Activated CD8-positive, alpha-beta memory T cell treated with anti-CD3 and anti-CD28 coated beads for 36 hours (primary cell): Measurements from ENCODE around the gene SLC7A7. TPM values are rescaled to one million over a fixed set of nuclear protein-coding genes. Genes with fewer than 3 reads are reported as not detected.

ENCODE experiments used
- CTCF ChIA-PET: fragments of 350-600 bp; sonication (Branson Sonifier 250); formaldehyde crosslinking; loops from one replicate; lab custom pipeline; 2021; ENCODE audit warnings: antibody characterized with exemption; lab: Charles Lee
- POLR2A ChIA-PET: fragments of 350-600 bp; sonication (Branson Sonifier 250); formaldehyde crosslinking; loops from one replicate; lab custom pipeline; 2021; ENCODE audit warnings: antibody characterized with exemption; lab: Charles Lee
- total RNA-seq, 2 experiments: library from RNA; stranded (reverse); gene quantifications; one replicate each; pipeline ENCODE4 v1.2.3, GENCODE V29; 2021

The SLC7A7 gene
- total RNA-seq, 2 experiments from 2014 or later, result 0.21 to 0.38 TPM

DNA sequence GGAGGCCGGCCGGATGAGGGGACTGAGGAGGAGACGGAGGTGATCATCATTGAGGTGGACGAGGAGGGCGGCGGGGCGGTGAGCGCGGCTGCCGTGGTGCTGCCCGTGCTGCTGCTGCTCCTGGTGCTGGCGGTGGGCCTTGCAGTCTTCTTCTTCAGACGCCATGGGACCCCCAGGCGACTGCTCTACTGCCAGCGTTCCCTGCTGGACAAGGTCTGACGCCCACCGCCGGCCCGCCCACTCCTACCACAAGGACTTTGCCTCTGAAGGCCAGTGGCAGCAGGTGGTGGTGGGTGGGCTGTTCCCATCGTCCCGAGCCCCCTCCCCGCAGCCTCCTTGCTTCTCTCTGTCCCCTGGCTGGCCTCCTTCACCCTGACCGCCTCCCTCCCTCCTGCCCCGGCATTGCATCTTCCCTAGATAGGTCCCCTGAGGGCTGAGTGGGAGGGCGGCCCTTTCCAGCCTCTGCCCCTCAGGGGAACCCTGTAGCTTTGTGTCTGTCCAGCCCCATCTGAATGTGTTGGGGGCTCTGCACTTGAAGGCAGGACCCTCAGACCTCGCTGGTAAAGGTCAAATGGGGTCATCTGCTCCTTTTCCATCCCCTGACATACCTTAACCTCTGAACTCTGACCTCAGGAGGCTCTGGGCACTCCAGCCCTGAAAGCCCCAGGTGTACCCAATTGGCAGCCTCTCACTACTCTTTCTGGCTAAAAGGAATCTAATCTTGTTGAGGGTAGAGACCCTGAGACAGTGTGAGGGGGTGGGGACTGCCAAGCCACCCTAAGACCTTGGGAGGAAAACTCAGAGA lies 30.8 kb upstream of the SLC7A7 start:
- POLR2A ChIA-PET, result no interaction called here

DNA sequence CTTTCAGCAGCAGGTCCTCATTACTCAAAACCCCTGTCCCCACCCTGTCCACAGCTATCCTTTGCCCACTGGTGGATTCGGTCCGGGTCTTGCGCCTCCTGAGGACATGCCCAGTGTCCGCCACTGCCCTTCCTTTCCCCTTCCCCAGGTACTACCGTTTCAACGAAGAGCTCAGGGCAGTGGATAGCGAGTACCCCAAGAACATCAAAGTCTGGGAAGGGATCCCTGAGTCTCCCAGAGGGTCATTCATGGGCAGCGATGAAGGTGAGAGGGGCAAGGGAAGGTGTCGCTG lies 29.8 kb upstream of the SLC7A7 start:
- CTCF ChIA-PET, result interaction anchor here (1.2 to 1.4 kb wide), 3 partner anchors 8 to 22 kb away, joined by 3 to 6 read pairs (median 4); no protein-coding TSS in a partner anchor
- POLR2A ChIA-PET, result no interaction called here

More for the DNA sequence above, 30.8 kb upstream of the SLC7A7 start:
- CTCF ChIA-PET, result interaction anchor here (0.6 to 1.2 kb wide), 2 partner anchors 9 to 63 kb away, joined by 3 to 4 read pairs; no protein-coding TSS in a partner anchor

DNA sequence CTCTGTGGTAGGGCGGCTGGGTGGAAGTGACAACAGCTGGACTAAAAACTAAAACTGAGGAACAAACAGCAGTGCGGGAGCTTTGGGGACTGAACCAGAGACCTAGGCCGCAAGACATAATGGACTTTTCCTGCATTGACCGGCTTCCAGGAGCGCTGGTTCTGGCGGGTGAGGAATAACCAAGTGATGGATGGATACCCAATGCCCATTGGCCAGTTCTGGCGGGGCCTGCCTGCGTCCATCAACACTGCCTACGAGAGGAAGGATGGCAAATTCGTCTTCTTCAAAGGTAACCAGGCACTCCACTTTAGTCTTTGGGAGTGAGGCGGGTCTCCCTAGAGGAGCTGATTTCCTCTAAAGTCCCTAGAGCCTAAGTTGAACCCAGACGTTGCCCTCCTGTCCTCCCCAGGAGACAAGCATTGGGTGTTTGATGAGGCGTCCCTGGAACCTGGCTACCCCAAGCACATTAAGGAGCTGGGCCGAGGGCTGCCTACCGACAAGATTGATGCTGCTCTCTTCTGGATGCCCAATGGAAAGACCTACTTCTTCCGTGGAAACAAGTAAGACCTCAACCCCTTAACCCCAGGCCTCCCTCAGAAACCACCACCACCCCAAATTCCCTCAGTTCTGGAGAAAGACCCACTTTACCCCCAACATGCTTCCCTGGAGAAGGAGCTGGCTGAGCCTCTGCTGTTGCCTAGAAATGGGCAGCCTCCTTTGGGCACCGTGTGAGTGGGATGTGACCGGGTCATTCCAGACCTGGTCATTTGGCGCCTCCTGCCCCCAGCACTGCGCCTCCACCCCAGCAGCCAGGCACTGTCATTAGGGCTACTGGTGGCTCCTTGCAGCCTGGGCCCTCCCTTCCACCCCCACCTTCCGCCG lies 29.2 kb upstream of the SLC7A7 start:
- ChIA-PET CTCF (interaction anchor here (1.2 to 1.4 kb wide), 3 partner anchors 9 to 22 kb away, joined by 3 to 6 read pairs (median 4); no protein-coding TSS in a partner anchor), POLR2A (no interaction called here)

DNA sequence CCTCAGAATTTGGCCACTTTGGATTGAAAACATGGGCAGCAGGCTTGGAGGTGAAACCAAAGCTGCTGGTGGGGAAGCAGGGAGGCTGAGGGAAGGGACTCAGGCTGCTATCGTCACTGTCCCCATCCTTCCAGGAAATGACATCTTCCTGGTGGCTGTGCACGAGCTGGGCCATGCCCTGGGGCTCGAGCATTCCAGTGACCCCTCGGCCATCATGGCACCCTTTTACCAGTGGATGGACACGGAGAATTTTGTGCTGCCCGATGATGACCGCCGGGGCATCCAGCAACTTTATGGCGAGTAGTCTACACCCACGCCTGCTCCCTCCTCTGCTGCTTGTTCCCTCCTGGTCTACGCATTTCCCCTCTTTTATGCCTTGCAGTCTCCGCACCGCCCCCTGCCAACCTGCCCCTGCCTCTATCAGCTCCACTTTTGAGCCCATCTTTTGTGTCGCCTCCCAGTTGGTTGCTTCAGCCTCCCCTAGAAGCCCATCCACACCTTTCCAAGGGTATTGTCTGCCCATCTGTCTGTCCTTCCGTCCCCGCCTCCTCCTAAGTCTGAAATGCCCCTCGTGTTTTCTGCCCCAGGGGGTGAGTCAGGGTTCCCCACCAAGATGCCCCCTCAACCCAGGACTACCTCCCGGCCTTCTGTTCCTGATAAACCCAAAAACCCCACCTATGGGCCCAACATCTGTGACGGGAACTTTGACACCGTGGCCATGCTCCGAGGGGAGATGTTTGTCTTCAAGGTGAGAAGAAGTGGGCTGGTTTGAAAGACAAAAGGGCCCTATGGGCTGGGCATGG lies 28.1 kb upstream of the SLC7A7 start:
- ChIA-PET POLR2A (no interaction called here), CTCF (interaction anchor here (1.0 kb wide), 1 partner anchor 8 kb away, joined by 3 read pairs; no protein-coding TSS in a partner anchor)

DNA sequence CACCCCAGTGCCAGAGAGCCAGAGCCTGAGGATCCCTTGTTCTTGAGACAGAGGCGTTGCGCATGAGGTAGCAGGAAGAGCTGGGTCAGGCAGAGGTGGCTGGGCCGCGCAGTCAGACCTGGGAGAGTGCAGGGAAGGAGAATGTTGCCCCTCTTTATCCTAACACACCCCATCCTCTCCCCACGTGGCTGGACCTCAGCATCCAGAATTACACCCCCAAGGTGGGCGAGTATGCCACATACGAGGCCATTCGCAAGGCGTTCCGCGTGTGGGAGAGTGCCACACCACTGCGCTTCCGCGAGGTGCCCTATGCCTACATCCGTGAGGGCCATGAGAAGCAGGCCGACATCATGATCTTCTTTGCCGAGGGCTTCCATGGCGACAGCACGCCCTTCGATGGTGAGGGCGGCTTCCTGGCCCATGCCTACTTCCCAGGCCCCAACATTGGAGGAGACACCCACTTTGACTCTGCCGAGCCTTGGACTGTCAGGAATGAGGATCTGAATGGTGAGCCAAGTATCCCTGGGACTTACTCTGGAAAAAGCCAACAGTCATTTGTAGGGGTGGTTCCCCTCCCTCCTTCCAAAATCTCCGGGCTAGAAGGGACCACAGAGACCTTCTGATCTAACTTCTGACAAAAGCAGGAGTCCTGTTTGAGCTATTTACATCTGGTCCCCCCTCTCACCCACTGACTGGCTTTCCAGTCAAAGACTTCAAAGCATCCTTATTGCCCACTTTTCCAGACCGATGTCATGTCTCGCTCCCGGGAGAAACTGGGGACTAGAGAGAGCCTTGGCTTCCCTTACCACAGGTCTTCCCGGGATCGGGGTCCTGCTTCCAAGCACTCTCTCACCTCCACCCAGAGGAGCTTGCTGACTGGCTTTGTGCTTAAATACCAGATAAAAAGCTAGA lies 27.2 kb upstream of the SLC7A7 start:
- ChIA-PET CTCF (interaction anchor here (1.0 kb wide), 1 partner anchor 9 kb away, joined by 3 read pairs; no protein-coding TSS in a partner anchor), POLR2A (no interaction called here)

DNA sequence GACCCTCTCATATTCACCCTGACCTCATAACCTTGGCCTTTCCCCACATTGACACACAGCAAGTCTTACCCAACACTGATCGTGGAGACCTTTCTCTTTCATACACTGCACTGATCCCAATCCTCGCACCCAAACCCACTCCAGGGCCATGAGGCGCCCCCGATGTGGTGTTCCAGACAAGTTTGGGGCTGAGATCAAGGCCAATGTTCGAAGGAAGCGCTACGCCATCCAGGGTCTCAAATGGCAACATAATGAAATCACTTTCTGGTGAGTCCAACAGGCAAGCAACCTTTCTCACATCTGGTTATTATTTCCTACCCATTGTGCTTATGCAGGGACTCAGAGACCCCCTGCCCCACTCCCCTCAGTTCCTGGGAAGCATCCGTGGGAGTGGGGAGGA lies 26.5 kb upstream of the SLC7A7 start:
- CTCF ChIA-PET, result no interaction called here
- POLR2A ChIA-PET, result no interaction called here

DNA sequence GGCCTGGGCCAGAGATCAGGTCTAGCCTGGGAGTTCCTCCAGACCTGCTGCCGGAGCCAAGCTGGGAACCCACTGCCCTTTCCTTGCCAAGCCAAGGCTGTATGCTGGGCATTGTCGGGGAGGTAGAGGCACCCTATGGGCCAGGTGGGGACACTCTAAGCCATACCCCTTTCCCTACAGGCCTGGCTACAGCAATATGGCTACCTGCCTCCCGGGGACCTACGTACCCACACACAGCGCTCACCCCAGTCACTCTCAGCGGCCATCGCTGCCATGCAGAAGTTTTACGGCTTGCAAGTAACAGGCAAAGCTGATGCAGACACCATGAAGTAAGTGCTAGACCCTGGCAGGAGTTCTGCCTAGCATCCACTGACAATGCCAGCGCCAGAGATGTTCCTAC lies 26.1 kb upstream of the SLC7A7 start:
- POLR2A ChIA-PET, result no interaction called here
- CTCF ChIA-PET, result no interaction called here

DNA sequence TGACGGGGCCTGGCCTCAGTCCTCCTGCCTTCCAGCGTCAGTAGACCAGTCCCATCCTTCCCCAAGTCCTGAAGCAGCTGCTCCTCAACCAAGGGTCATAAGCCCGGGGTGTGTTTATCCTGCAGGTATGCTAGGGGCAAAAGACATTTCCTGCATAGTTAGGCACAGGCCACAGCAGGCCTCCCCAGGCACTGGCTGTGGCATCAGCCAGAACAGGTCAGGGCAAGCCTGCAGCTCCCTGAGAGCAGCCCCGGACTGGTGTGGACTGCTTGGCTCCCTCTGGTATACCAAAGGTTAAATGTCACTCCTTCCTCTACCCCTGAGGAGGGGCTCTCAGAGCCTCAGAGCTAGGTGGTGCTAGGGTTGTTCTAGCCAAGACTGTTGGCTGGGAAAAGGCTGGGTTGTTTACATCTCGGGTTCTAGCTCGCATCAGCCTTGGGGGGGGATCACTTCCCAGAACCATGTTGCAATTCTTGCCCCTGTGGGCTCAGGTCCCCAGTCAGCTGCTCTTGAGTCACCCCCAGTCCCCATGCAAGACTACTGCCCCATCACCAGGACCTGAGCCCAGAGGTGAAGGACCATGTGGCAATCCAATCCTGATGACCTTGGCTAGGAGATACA lies 24.0 kb upstream of the SLC7A7 start:
- ChIA-PET POLR2A (interaction anchor here (0.6 to 0.7 kb wide), 3 partner anchors 9 to 218 kb away, joined by 3 to 7 read pairs (median 3); no protein-coding TSS in a partner anchor), CTCF (interaction anchor here (1.6 to 3.6 kb wide), 2 partner anchors 14 to 269 kb away, joined by 6 to 25 read pairs; no protein-coding TSS in a partner anchor)

DNA sequence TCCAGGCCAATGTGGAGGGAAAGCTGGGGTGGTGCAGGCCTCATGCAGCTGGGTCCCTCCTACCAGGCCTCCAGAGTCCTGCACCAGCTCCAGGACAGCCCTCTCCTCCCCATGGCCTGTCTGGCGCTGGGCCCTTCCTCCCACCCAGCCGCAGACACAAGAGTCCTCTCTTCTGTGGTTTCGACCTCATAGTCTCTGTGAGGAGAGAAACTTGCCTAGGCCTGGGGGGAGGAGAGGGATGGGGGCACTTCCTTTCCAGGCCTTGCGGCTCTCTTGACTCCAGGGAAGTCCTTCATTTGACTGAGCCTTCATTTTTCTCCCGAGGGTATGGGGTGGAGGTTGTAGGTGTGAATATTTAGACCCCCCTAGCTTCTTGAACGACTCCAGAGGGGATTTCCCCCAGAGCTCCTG lies 23.4 kb upstream of the SLC7A7 start:
- ChIA-PET CTCF (interaction anchor here (1.6 to 3.6 kb wide), 2 partner anchors 15 to 268 kb away, joined by 6 to 25 read pairs; no protein-coding TSS in a partner anchor), POLR2A (interaction anchor here (0.6 kb wide), 1 partner anchor 8 kb away, joined by 3 read pairs; no protein-coding TSS in a partner anchor)

DNA sequence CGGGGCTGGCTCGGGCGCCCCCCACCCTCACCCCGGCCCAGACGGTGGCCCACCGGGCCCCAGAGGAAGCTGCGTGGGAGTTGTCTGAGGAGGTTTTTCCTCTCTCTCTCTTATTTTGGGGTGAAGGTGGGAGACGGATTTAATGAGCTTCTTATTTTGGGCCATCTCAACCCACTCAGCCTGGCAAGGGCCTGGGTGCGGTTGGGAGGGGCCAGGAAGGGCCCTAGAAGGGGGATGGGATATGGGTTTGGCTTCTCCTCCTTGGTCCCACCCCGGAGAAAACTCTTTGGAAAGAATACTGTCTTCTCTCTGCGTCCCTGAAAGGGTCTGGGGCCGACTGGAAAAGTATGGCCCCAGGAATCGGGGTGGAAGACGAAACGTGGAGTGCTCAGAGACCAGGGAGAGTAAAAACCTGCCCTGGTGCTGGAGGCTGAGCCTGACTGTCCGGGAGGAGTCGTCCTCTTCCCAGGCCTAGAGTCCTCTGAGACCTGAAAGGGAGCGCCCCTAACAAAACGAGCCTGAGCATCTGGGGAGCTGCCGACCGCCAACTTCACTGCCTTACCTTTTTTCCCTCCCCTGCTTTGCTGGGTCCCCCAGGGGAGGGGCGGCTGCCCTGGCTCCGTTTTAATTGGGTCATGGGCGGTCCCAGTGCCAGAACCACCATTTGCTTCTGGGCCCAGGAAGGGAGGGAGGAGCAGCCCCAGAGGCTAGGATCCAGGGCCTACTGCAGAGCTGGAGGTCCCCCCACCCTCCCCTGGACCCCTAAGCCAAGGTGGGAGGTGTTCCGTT lies 22.7 kb upstream of the SLC7A7 start:
- POLR2A ChIA-PET, result no interaction called here

DNA sequence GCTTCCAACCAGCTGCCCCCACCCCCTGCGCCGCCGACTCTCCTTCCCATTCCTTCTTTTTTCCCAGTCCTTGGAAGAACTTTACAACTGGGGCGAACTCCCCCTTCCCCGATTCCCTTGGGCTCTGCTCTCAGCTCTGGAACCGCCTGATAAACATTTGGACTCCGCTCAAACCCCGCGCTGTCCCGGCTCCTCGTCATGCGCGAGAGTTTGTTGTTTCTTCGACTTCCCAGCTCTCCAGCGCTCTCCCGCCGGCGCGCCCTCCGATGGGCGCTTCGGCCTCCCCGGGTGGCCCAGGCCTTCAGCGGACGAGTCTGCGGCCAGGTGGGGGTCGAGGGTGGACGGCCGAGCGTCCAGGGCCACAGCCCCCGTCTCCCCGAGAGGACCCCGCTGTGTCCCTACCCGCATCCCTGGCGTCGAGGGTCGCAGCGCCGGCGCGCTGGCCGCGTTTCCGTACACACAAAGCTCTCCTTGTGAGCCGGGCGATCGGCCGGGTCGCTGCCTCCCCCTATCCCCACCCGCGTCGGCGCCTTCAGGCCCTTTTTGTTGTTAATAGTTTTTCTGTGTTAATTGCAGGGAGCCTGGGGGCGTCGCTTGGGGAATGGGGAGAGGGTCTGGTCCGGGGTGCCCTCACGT lies 22.0 kb upstream of the SLC7A7 start:
- POLR2A ChIA-PET, result interaction anchor here (0.7 kb wide), 1 partner anchor 71 kb away, joined by 3 read pairs; the partner anchor contains the start of gene OXA1L
- CTCF ChIA-PET, result interaction anchor here (0.6 to 3.6 kb wide), 4 partner anchors 10 to 239 kb away, joined by 3 to 25 read pairs (median 4); partner anchors contain the start of genes ABHD4 and AJUBA

More for the DNA sequence above, 22.7 kb upstream of the SLC7A7 start:
- CTCF ChIA-PET, result interaction anchor here (1.0 to 3.6 kb wide), 3 partner anchors 11 to 268 kb away, joined by 3 to 25 read pairs (median 6); no protein-coding TSS in a partner anchor

DNA sequence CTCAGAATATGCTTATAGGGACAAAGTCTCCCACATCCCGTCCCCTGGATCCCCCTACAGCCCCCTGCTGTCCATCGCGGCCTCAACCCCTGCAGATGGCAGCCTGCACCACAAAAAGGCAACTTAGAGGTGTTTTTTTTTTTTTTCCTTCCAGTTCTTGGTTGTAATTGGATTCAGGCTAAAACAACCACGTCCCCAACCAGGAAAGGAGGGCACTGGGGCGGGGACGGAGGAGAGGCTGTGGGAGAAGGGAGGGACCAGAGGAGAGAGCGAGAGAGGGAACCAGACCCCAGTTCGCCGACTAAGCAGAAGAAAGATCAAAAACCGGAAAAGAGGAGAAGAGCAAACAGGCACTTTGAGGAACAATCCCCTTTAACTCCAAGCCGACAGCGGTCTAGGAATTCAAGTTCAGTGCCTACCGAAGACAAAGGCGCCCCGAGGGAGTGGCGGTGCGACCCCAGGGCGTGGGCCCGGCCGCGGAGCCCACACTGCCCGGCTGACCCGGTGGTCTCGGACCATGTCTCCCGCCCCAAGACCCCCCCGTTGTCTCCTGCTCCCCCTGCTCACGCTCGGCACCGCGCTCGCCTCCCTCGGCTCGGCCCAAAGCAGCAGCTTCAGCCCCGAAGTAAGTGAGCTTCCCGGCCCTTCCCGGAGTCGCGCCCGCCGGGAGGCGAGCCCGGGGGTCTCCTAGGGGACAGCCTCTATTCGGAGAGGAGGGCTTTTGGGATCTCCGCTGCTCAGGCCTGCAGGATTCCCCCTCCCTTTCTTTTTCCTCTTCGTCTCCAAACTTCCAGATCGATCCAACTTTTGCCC lies 21.3 kb upstream of the SLC7A7 start, which contains the start of gene MMP14:
TSS of gene MMP14 (plus strand) at position 285 of the 813 bp plus-strand sequence. CDS start at position 518, 233 bp downstream.
- ChIA-PET CTCF (interaction anchor here (0.6 to 3.6 kb wide), 3 partner anchors 17 to 238 kb away, joined by 3 to 25 read pairs (median 4); partner anchors contain the start of genes ABHD4 and AJUBA), POLR2A (interaction anchor here (0.7 kb wide), 2 partner anchors 13 to 70 kb away, joined by 3 read pairs; partner anchors contain the start of gene OXA1L)

DNA sequence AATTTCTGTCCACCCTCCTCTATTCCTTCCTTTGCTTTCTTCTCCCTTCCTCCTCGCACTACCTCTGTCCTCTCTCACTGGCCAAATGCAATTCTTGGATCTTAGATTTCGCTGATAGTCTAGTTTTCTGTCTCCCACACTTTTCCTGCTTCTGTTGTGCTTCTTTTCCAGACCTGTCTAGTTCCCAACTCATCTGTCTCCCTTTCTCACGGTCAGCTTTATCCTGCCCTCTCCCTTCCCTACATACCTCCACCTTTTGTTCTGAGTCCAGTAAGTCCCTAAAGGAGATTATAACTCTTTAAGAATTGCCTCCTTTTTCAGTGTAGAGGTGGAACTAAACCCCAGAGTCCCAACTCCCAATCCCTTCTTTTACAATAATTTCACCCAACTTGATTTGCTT lies 20.3 kb upstream of the SLC7A7 start:
- POLR2A ChIA-PET, result interaction anchor here (0.7 kb wide), 1 partner anchor 14 kb away, joined by 3 read pairs; no protein-coding TSS in a partner anchor
- CTCF ChIA-PET, result interaction anchor here (0.7 to 1.2 kb wide), 3 partner anchors 16 to 94 kb away, joined by 3 read pairs; partner anchors contain the start of gene PRMT5

DNA sequence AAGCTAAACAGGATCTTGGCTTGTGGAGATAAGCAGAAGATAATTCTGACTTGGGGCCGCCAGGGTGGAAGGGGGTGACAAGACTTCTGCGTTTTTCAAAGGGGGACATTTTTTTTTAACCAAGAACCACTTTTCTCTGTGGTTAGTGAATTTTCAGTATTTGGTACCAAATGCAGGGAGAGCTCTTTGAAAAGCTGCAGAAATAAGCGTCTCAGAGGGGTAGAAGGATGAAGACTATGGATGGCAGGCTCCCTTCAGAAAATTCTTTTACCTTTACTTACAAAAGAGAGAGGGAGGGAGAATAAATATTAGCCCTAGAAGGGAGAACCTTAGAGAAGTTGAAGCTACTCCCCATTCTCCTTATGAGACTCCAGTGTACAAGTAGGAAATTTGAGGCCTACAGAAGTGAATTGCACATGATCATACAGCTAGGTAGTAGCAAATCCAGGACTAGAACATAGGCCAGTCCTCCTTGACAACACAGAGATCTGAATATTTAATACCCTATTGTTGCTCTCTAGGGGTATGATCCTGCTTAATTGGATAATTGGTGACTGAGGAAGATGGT lies 15.3 kb upstream of the SLC7A7 start:
- CTCF ChIA-PET, result interaction anchor here (0.7 to 2.9 kb wide), 5 partner anchors 8 to 274 kb away, joined by 4 to 26 read pairs (median 5); no protein-coding TSS in a partner anchor
- POLR2A ChIA-PET, result interaction anchor here (0.6 to 1.4 kb wide), 7 partner anchors 8 to 472 kb away, joined by 3 to 6 read pairs (median 4); partner anchors contain the start of genes OXA1L and RBM23
